HEK293 (cell line): ENCODE data around the gene SUFU.

Source experiments
- CTCF ChIA-PET: fragments of 350-600 bp; formaldehyde crosslinking; extraction: SDS; loops from one replicate; lab custom pipeline; 2021; ENCODE audit warnings: antibody characterized with exemption; lab: Yijun Ruan, JAX
- POLR2A ChIA-PET: fragments of 300-600 bp; formaldehyde crosslinking; extraction: SDS; loops from one replicate; lab custom pipeline; 2020; ENCODE audit warnings: antibody characterized with exemption, inconsistent platforms; lab: Yijun Ruan, JAX
- H3K27ac ChIP-seq: fragments of 200-500 bp; sonication (Bioruptor generic); 2 replicates; pipeline ENCODE4 v1.5.1; 2014; ENCODE audit warnings: low read depth, low read length, control low read depth, inconsistent platforms; ENCODE audit errors: extremely low read depth
- H3K36me3 ChIP-seq, 2 experiments: fragments of 200-500 bp in 1 of 2; sonication (Bioruptor generic) in 1 of 2; 1 replicate in 1 of 2; 2 replicates in 1 of 2; pipeline ENCODE4 v1.5.1; 2014 to 2017; ENCODE audit warnings: inconsistent platforms in 2 of 2, low read length in 2 of 2; ENCODE audit not compliant: control insufficient read depth in 2 of 2, insufficient read depth in 1 of 2
- H3K4me1 ChIP-seq: fragments of 200-500 bp; sonication (Bioruptor generic); 2 replicates; pipeline ENCODE4 v1.5.1; 2014; ENCODE audit warnings: mild to moderate bottlenecking, low read length, inconsistent platforms; ENCODE audit not compliant: control insufficient read depth, insufficient read depth
- H3K4me3 ChIP-seq: 2 replicates; pipeline ENCODE4 v1.5.1; 2011; ENCODE audit warnings: low read depth, mild to moderate bottlenecking, control low read depth, low read length, moderate library complexity
- H3K9me3 ChIP-seq: fragments of 200-500 bp; sonication (Bioruptor generic); 2 replicates; pipeline ENCODE4 v1.5.1; 2014; ENCODE audit warnings: low read depth, low read length, inconsistent platforms; ENCODE audit not compliant: control insufficient read depth, insufficient read depth
- GLIS1 ChIP-seq: fragments of 450-650 bp; formaldehyde crosslinking; IDR thresholded peaks from 2 replicates; pipeline ENCODE4 v1.5.1; 2016; ENCODE audit warnings: missing biosample characterization, missing genetic modification characterization
- KLF1 ChIP-seq: fragments of 450-650 bp; formaldehyde crosslinking; IDR thresholded peaks from 2 replicates; pipeline ENCODE4 v1.5.1; 2016; ENCODE audit warnings: missing biosample characterization, missing genetic modification characterization
- PATZ1 ChIP-seq: fragments of 450-650 bp; formaldehyde crosslinking; IDR thresholded peaks from 2 replicates; pipeline ENCODE4 v1.5.1; 2016; ENCODE audit warnings: missing biosample characterization, missing genetic modification characterization
- SCRT2 ChIP-seq: fragments of 450-650 bp; formaldehyde crosslinking; IDR thresholded peaks from 2 replicates; pipeline ENCODE4 v1.5.1; 2016; ENCODE audit warnings: missing biosample characterization, missing genetic modification characterization
- SP3 ChIP-seq: fragments of 450-650 bp; formaldehyde crosslinking; IDR thresholded peaks from 2 replicates; pipeline ENCODE4 v1.5.1; 2016; ENCODE audit warnings: missing biosample characterization, missing genetic modification characterization
- SP7 ChIP-seq: fragments of 450-650 bp; formaldehyde crosslinking; IDR thresholded peaks from 2 replicates; pipeline ENCODE4 v1.5.1; 2016; ENCODE audit warnings: missing biosample characterization, missing genetic modification characterization
- ZBTB20 ChIP-seq: fragments of 450-650 bp; formaldehyde crosslinking; IDR thresholded peaks from 2 replicates; pipeline ENCODE4 v1.5.1; 2016; ENCODE audit warnings: missing biosample characterization, missing genetic modification characterization
- ZBTB49 ChIP-seq: fragments of 450-650 bp; formaldehyde crosslinking; IDR thresholded peaks from 2 replicates; pipeline ENCODE4 v1.5.1; 2016; ENCODE audit warnings: missing biosample characterization, missing genetic modification characterization, low read depth
- ZFHX2 ChIP-seq: fragments of 450-650 bp; formaldehyde crosslinking; conservative IDR thresholded peaks from 2 replicates; pipeline ENCODE4 v1.5.1; 2016; ENCODE audit warnings: missing biosample characterization, missing genetic modification characterization
- ZFP69B ChIP-seq: fragments of 450-650 bp; formaldehyde crosslinking; IDR thresholded peaks from 2 replicates; pipeline ENCODE4 v1.5.1; 2016; ENCODE audit warnings: missing biosample characterization, missing genetic modification characterization
- ZNF2 ChIP-seq: fragments of 450-650 bp; formaldehyde crosslinking; IDR thresholded peaks from 2 replicates; pipeline ENCODE4 v1.5.1; 2016; ENCODE audit warnings: missing biosample characterization, missing genetic modification characterization
- ZNF501 ChIP-seq: fragments of 450-650 bp; formaldehyde crosslinking; IDR thresholded peaks from 2 replicates; pipeline ENCODE4 v1.5.1; 2016; ENCODE audit warnings: missing biosample characterization, missing genetic modification characterization
- ZNF510 ChIP-seq: fragments of 450-650 bp; formaldehyde crosslinking; IDR thresholded peaks from 2 replicates; pipeline ENCODE4 v1.5.1; 2018; ENCODE audit warnings: mild to moderate bottlenecking, missing genetic modification characterization, missing biosample characterization; ENCODE audit not compliant: insufficient replicate concordance
- ZNF555 ChIP-seq: fragments of 450-650 bp; formaldehyde crosslinking; conservative IDR thresholded peaks from 2 replicates; pipeline ENCODE4 v1.5.1; 2017; ENCODE audit warnings: missing biosample characterization, mild to moderate bottlenecking, missing genetic modification characterization, inconsistent platforms
- ZNF600 ChIP-seq: fragments of 450-650 bp; formaldehyde crosslinking; IDR thresholded peaks from 2 replicates; pipeline ENCODE4 v1.5.1; 2016; ENCODE audit warnings: missing biosample characterization, missing genetic modification characterization
- ZNF660 ChIP-seq: fragments of 450-650 bp; IDR thresholded peaks from 2 replicates; pipeline ENCODE4 v1.5.1; 2018; ENCODE audit warnings: missing biosample characterization, mild to moderate bottlenecking, missing genetic modification characterization
- ZNF843 ChIP-seq: fragments of 450-650 bp; formaldehyde crosslinking; IDR thresholded peaks from 2 replicates; pipeline ENCODE4 v1.5.1; 2016; ENCODE audit warnings: missing biosample characterization, missing genetic modification characterization
- ZSCAN30 ChIP-seq: fragments of 450-650 bp; IDR thresholded peaks from 2 replicates; pipeline ENCODE4 v1.5.1; 2018; ENCODE audit warnings: missing biosample characterization, mild to moderate bottlenecking, missing genetic modification characterization, moderate library complexity
- ZXDB ChIP-seq: fragments of 450-650 bp; formaldehyde crosslinking; IDR thresholded peaks from 2 replicates; pipeline ENCODE4 v1.5.1; 2016; ENCODE audit warnings: missing biosample characterization, missing genetic modification characterization
- TF ChIP-seq, protein P1 (sequence below): fragments of 450-650 bp; formaldehyde crosslinking; IDR thresholded peaks from 2 replicates; pipeline ENCODE4 v1.5.1; 2016; ENCODE audit warnings: missing biosample characterization, missing genetic modification characterization
- TF ChIP-seq, protein P2 (sequence below): fragments of 450-650 bp; IDR thresholded peaks from 2 replicates; pipeline ENCODE4 v1.5.1; 2018; ENCODE audit warnings: missing biosample characterization, mild to moderate bottlenecking, missing genetic modification characterization
- TF ChIP-seq, protein P3 (sequence below): fragments of 450-650 bp; formaldehyde crosslinking; IDR thresholded peaks from 2 replicates; pipeline ENCODE4 v1.5.1; 2016; ENCODE audit warnings: missing biosample characterization, missing genetic modification characterization
- TF ChIP-seq, protein P4 (sequence below): fragments of 450-650 bp; formaldehyde crosslinking; IDR thresholded peaks from 2 replicates; pipeline ENCODE4 v1.5.1; 2016; ENCODE audit warnings: missing biosample characterization, missing genetic modification characterization

The SUFU gene

GRCh38 chr10:102678842-102679289 is 175.1 kb downstream of the SUFU start:
- POLR2A ChIA-PET, result interaction anchor here (0.7 to 2.5 kb wide), 4 partner anchors 15 to 64 kb away, joined by 3 to 10 read pairs (median 4); partner anchors contain the start of genes ARL3 and SFXN2
- CTCF ChIA-PET, result interaction anchor here (0.6 to 7.2 kb wide), 24 partner anchors 10 to 566 kb away, joined by 3 to 57 read pairs (median 4); partner anchors contain the start of genes ARL3 and SFXN2
- Histone ChIP-seq H3K4me1 (peaks cover 15% of the 10 kb centered on the region), H3K9me3 (no peaks in the 10 kb centered on the region), H3K27ac (peak overlapping the region; percentile 2; the same call in 1 of the 2 replicates), H3K36me3 (peaks cover 0 to 21% of the 10 kb centered on the region in 2 experiments; a peak in 1 of 3 replicates), H3K4me3 (no peak overlapping the region)
- TF ChIP-seq, protein P1, sequence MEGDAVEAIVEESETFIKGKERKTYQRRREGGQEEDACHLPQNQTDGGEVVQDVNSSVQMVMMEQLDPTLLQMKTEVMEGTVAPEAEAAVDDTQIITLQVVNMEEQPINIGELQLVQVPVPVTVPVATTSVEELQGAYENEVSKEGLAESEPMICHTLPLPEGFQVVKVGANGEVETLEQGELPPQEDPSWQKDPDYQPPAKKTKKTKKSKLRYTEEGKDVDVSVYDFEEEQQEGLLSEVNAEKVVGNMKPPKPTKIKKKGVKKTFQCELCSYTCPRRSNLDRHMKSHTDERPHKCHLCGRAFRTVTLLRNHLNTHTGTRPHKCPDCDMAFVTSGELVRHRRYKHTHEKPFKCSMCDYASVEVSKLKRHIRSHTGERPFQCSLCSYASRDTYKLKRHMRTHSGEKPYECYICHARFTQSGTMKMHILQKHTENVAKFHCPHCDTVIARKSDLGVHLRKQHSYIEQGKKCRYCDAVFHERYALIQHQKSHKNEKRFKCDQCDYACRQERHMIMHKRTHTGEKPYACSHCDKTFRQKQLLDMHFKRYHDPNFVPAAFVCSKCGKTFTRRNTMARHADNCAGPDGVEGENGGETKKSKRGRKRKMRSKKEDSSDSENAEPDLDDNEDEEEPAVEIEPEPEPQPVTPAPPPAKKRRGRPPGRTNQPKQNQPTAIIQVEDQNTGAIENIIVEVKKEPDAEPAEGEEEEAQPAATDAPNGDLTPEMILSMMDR (tag by site-specific recombination), result peak; percentile 87
- TF ChIP-seq KLF1 (tag by site-specific recombination), result no peak
- no peak for TF ChIP-seq SCRT2 (tag by site-specific recombination)
- peak; percentile 71 for TF ChIP-seq GLIS1 (tag by site-specific recombination)
- peak; percentile 58; the same call in 1 of the 2 replicates for TF ChIP-seq ZNF2 (tag by site-specific recombination)
- 0 out of 2 replicates have a peak, but pooled peaks have one; percentile 47 for TF ChIP-seq ZSCAN30 (tag by site-specific recombination)
- no peak for TF ChIP-seq ZNF510 (tag by site-specific recombination)
- peak; percentile 81; the same call in 1 of the 2 replicates for TF ChIP-seq ZBTB20 (tag by site-specific recombination)
- TF ChIP-seq SP7 (tag by site-specific recombination), result peak; percentile 35; the same call in 1 of the 2 replicates
- peak; percentile 91 for TF ChIP-seq ZXDB (tag by site-specific recombination)
- TF ChIP-seq, protein P2, sequence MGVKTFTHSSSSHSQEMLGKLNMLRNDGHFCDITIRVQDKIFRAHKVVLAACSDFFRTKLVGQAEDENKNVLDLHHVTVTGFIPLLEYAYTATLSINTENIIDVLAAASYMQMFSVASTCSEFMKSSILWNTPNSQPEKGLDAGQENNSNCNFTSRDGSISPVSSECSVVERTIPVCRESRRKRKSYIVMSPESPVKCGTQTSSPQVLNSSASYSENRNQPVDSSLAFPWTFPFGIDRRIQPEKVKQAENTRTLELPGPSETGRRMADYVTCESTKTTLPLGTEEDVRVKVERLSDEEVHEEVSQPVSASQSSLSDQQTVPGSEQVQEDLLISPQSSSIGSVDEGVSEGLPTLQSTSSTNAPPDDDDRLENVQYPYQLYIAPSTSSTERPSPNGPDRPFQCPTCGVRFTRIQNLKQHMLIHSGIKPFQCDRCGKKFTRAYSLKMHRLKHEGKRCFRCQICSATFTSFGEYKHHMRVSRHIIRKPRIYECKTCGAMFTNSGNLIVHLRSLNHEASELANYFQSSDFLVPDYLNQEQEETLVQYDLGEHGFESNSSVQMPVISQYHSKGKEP (tag by site-specific recombination), result peak; percentile 82
- TF ChIP-seq ZFHX2, result peak; percentile 32; the same call in 1 of the 2 replicates
- TF ChIP-seq ZNF555 (tag by site-specific recombination), result no peak
- TF ChIP-seq PATZ1 (tag by site-specific recombination), result peak; percentile 82
- TF ChIP-seq ZNF660 (tag by site-specific recombination), result peak; percentile 39; the same call in 1 of the 2 replicates
- TF ChIP-seq, protein P3, sequence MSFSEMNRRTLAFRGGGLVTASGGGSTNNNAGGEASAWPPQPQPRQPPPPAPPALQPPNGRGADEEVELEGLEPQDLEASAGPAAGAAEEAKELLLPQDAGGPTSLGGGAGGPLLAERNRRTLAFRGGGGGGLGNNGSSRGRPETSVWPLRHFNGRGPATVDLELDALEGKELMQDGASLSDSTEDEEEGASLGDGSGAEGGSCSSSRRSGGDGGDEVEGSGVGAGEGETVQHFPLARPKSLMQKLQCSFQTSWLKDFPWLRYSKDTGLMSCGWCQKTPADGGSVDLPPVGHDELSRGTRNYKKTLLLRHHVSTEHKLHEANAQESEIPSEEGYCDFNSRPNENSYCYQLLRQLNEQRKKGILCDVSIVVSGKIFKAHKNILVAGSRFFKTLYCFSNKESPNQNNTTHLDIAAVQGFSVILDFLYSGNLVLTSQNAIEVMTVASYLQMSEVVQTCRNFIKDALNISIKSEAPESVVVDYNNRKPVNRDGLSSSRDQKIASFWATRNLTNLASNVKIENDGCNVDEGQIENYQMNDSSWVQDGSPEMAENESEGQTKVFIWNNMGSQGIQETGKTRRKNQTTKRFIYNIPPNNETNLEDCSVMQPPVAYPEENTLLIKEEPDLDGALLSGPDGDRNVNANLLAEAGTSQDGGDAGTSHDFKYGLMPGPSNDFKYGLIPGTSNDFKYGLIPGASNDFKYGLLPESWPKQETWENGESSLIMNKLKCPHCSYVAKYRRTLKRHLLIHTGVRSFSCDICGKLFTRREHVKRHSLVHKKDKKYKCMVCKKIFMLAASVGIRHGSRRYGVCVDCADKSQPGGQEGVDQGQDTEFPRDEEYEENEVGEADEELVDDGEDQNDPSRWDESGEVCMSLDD, result no peak
- no peak for TF ChIP-seq ZNF501 (tag by site-specific recombination)
- peak; percentile 68; the same call in 1 of the 2 replicates for TF ChIP-seq ZFP69B (tag by site-specific recombination)
- no peak for TF ChIP-seq ZNF843 (tag by site-specific recombination)
- peak; percentile 60 for TF ChIP-seq SP3 (tag by site-specific recombination)
- TF ChIP-seq, protein P4, sequence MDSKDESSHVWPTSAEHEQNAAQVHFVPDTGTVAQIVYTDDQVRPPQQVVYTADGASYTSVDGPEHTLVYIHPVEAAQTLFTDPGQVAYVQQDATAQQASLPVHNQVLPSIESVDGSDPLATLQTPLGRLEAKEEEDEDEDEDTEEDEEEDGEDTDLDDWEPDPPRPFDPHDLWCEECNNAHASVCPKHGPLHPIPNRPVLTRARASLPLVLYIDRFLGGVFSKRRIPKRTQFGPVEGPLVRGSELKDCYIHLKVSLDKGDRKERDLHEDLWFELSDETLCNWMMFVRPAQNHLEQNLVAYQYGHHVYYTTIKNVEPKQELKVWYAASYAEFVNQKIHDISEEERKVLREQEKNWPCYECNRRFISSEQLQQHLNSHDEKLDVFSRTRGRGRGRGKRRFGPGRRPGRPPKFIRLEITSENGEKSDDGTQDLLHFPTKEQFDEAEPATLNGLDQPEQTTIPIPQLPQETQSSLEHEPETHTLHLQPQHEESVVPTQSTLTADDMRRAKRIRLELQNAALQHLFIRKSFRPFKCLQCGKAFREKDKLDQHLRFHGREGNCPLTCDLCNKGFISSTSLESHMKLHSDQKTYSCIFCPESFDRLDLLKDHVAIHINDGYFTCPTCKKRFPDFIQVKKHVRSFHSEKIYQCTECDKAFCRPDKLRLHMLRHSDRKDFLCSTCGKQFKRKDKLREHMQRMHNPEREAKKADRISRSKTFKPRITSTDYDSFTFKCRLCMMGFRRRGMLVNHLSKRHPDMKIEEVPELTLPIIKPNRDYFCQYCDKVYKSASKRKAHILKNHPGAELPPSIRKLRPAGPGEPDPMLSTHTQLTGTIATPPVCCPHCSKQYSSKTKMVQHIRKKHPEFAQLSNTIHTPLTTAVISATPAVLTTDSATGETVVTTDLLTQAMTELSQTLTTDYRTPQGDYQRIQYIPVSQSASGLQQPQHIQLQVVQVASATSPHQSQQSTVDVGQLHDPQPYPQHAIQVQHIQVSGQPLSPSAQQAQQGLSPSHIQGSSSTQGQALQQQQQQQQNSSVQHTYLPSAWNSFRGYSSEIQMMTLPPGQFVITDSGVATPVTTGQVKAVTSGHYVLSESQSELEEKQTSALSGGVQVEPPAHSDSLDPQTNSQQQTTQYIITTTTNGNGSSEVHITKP, result peak; percentile 97
- TF ChIP-seq ZNF600 (tag by site-specific recombination), result peak; percentile 67; the same call in 1 of the 2 replicates
- no peak for TF ChIP-seq ZBTB49 (tag by site-specific recombination)
